ENCODE measurements around the gene ACBD6. TPM values are rescaled to one million over a fixed set of nuclear protein-coding genes. Genes with fewer than 3 reads are reported as not detected.

ACBD6 gene
- total RNA-seq, 4 donors from 2014 or later, result 26.4 to 34.6 (median 31.5) TPM

- TF ChIP-seq CTCF (IDR thresholded peaks at IDR 0.05; ENCODE audit: low read depth), result no peak
Observed at GRCh38 chr1:180352021-180352420, 150.4 kb downstream of the ACBD6 start.

- TF ChIP-seq CTCF (IDR thresholded peaks at IDR 0.05; ENCODE audit: low read depth), result no peak
Observed at GRCh38 chr1:180345148-180345547, 157.2 kb downstream of the ACBD6 start.

- no peak for TF ChIP-seq CTCF (IDR thresholded peaks at IDR 0.05; ENCODE audit: low read depth)
Observed at GRCh38 chr1:180343921-180344769, 158.2 kb downstream of the ACBD6 start.

- TF ChIP-seq CTCF (IDR thresholded peaks at IDR 0.05; ENCODE audit: low read depth), result no peak
Observed at GRCh38 chr1:180327089-180327488, 175.3 kb downstream of the ACBD6 start.

- TF ChIP-seq CTCF (IDR thresholded peaks at IDR 0.05; ENCODE audit: low read depth), result no peak
Observed at GRCh38 chr1:180312926-180313325, 189.5 kb downstream of the ACBD6 start.

- no peak for TF ChIP-seq CTCF (IDR thresholded peaks at IDR 0.05; ENCODE audit: low read depth)
Observed at GRCh38 chr1:180311011-180311730, 191.2 kb downstream of the ACBD6 start.

GRCh38 chr1:180310095-180310494 lies 192.3 kb downstream of the ACBD6 start:
- TF ChIP-seq CTCF (IDR thresholded peaks at IDR 0.05; ENCODE audit: low read depth), result no peak
